HG03175 (cell line): ENCODE data around the gene C22orf15.

Source experiments
- ATAC-seq: cut with Tn5 transposase; IDR thresholded peaks from one replicate; pipeline ENCODE4 v1.9.1; 2021; ENCODE audit warnings: mild to moderate bottlenecking, moderate library complexity; ENCODE audit not compliant: unreplicated experiment

Gene C22orf15

GRCh38 chr22:23750714-23751440 lies 11.9 kb upstream of the C22orf15 start, which contains the start of gene ZNF70:
Gene ZNF70 (minus strand): TSS chr22:23751112. CDS start chr22:23745140, 5,972 bp downstream.
- peak; percentile 77 for ATAC-seq

- peak; percentile 16 for ATAC-seq
Measured at GRCh38 chr22:23751441-23751996, 11.3 kb upstream of the C22orf15 start.

- ATAC-seq, result peak; percentile 34
Measured at GRCh38 chr22:23752090-23752691, 10.6 kb upstream of the C22orf15 start.

GRCh38 chr22:23752750-23753149 lies 10.0 kb upstream of the C22orf15 start:
- no peak for ATAC-seq

- ATAC-seq, result no peak
Measured at GRCh38 chr22:23753385-23753784, 9.4 kb upstream of the C22orf15 start.

GRCh38 chr22:23754220-23754919 lies 8.4 kb upstream of the C22orf15 start, which contains the start of gene VPREB3:
Gene VPREB3 (minus strand): TSS chr22:23754425. CDS start chr22:23754363, 62 bp downstream.
- ATAC-seq, result no peak

- no peak for ATAC-seq
Measured at GRCh38 chr22:23754980-23755636, 7.7 kb upstream of the C22orf15 start.

- no peak for ATAC-seq
Measured at GRCh38 chr22:23755711-23756110, 7.1 kb upstream of the C22orf15 start.

GRCh38 chr22:23756891-23757290 lies 5.9 kb upstream of the C22orf15 start:
- no peak for ATAC-seq

GRCh38 chr22:23759566-23759965 lies 3.2 kb upstream of the C22orf15 start:
- no peak for ATAC-seq

GRCh38 chr22:23760056-23760455 lies 2.7 kb upstream of the C22orf15 start:
- no peak for ATAC-seq

GRCh38 chr22:23763579-23763945 lies 772 bp downstream of the C22orf15 start:
- ATAC-seq, result no peak

- ATAC-seq, result no peak
Measured at GRCh38 chr22:23763954-23764353, 1.2 kb downstream of the C22orf15 start.

GRCh38 chr22:23764899-23765881 lies 2.4 kb downstream of the C22orf15 start:
- ATAC-seq, result no peak

GRCh38 chr22:23767303-23767672 lies 4.5 kb downstream of the C22orf15 start:
- ATAC-seq, result no peak

- peak; percentile 57 for ATAC-seq
Measured at GRCh38 chr22:23767673-23768548, 5.1 kb downstream of the C22orf15 start, which contains the start of gene CHCHD10. Gene CHCHD10 (minus strand): TSS chr22:23767972. CDS start chr22:23767874, 98 bp downstream.

- ATAC-seq, result no peak
Measured at GRCh38 chr22:23769321-23769965, 6.7 kb downstream of the C22orf15 start.

- no peak for ATAC-seq
Measured at GRCh38 chr22:23772315-23772648, 9.5 kb downstream of the C22orf15 start.
